Left renal cortex interstitium (tissue), 4 donors: Measurements from ENCODE around the gene FOXP1. TPM values are rescaled to one million over a fixed set of nuclear protein-coding genes. Genes with fewer than 3 reads are reported as not detected.
A peak's percentile ranks its signal among the peaks of the same experiment; 100 is the strongest.

ENCODE experiments used
- DNase-seq, 4 donors: peaks; one replicate each; pipeline ENCODE4 v3.0.0-alpha.2; 2013; ENCODE audit warnings: low read depth in 4 of 4, low spot score in 2 of 4, missing footprints in 1 of 4
- polyA plus RNA-seq, 4 donors: library from polyadenylated mRNA; unstranded; fragments of 120-200 nt; gene quantifications; one replicate each; pipeline ENCODE4 v1.2.1, GENCODE V29; 2013; ENCODE audit not compliant: insufficient read length in 4 of 4

The FOXP1 gene
- polyA plus RNA-seq, 4 donors = 31.2 to 45.8 (median 38.9) TPM

GRCh38 chr3:71144525-71145253, 438.8 kb downstream of the FOXP1 start:
- no peak for DNase-seq

GRCh38 chr3:71143493-71143892, 440.0 kb downstream of the FOXP1 start:
- DNase-seq = no peak

GRCh38 chr3:71142441-71143161, 440.9 kb downstream of the FOXP1 start:
- DNase-seq = no peak

DNA sequence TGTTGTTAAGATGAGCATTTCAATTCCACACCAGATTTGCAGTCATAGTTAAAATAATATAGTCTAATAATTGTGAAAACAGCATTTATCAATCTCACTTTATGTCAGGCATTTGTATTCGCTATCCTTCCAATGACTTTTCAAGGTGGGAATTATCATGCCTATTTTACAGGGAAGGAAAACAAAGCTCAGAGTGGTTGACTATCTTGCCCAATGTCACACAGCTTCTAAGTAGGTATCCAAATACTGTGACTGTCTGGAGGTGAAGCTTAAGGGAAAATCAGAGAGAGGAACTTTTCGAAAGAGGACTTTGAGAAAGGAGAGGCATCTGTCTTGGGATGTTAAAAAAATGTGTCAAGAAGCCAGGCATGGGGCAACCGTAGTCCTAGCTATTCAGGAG, 443.1 kb downstream of the FOXP1 start:
- no peak for DNase-seq

DNA sequence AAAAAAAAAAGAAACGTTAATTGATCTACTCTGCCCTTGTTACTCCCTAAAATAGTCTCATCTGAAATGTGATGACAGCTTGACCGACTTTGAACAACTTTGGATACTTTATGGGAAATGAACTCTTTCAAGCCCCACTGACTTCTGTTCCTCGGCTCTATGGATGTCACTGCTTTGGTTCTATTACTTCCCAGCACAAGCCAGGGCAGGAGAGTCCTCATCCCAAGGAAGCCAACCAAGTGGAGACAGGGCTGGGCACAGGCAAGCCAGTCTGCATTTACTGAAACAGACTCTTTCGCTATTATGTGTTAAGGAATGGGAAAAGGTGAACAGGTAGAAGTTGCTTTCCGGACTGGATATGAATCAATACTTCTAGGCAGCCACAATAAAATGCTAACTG, 444.0 kb downstream of the FOXP1 start:
- DNase-seq = no peak

GRCh38 chr3:71138410-71138809, 445.1 kb downstream of the FOXP1 start:
- no peak for DNase-seq

GRCh38 chr3:71136276-71136675, 447.3 kb downstream of the FOXP1 start:
- no peak for DNase-seq

DNA sequence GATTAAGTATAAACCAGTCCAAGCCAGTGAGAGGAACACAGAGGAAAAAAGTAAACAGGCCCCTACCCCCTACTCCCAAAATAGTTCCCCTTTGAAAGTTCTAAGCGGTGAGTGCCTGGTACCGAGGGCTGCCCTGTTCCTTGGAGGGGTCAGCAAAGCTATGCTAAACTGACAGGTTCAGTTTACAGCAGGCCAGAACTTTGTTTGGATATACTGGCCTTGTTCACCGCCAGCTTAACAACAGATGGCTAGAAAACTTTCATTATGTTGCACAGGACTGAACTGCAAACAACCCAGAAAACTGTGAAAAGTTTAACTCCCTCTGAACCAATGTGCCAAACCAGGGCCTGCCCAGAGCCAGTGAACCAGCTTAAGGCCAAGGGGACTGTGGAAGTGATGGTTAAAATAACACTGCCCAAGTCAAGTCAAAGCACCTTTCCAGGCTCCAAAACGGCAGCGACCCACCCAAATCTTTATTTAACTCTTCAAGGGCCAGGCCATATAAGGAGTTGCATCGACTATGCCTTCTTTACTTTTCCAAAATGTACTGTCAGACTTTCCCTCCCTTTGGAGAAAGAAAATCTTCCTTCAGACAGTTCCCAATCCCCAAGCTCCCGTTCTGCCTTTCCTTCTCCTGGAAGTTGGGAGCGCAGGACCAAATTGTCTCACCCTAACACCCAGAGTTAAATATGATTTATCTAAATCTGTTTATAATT, 448.0 kb downstream of the FOXP1 start:
- DNase-seq = no peak

GRCh38 chr3:71134521-71134920, 449.0 kb downstream of the FOXP1 start:
- DNase-seq = no peak

GRCh38 chr3:71133865-71134264, 449.7 kb downstream of the FOXP1 start:
- DNase-seq = no peak

DNA sequence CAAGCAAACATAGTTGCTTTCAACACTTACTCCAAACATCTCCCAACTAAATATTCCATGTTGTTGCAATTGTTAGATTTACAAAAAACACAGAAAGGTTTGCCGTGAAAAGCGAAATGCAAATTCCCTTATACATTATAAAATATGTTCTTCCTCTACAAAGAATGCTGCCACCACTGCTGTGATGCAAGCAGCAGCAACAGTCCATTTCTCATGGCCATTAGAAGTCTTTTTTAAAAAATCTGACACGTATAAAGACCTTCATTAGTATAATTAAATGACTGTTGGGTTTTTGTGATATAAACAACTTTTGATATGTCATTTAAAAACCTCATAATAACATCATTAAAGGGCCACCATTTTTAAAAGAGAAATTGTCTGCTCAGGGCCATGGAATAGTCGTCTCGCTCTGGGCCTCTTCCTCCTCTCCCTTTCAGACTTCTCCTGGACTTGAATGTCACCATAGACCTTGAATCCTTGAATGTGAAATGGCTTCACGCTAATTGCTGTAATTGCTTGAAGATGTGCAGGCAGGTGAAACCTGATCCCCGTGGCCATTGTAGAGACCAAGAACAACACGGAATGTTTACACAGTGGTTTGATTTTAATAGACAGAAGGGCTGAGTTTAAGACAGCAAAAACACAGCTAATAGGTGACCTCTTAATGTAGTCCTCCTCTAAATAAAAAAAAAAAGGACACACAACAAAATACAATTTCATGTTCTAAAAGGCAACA, 450.4 kb downstream of the FOXP1 start:
- DNase-seq = peak in 1 of 4 donors; percentile 38

DNA sequence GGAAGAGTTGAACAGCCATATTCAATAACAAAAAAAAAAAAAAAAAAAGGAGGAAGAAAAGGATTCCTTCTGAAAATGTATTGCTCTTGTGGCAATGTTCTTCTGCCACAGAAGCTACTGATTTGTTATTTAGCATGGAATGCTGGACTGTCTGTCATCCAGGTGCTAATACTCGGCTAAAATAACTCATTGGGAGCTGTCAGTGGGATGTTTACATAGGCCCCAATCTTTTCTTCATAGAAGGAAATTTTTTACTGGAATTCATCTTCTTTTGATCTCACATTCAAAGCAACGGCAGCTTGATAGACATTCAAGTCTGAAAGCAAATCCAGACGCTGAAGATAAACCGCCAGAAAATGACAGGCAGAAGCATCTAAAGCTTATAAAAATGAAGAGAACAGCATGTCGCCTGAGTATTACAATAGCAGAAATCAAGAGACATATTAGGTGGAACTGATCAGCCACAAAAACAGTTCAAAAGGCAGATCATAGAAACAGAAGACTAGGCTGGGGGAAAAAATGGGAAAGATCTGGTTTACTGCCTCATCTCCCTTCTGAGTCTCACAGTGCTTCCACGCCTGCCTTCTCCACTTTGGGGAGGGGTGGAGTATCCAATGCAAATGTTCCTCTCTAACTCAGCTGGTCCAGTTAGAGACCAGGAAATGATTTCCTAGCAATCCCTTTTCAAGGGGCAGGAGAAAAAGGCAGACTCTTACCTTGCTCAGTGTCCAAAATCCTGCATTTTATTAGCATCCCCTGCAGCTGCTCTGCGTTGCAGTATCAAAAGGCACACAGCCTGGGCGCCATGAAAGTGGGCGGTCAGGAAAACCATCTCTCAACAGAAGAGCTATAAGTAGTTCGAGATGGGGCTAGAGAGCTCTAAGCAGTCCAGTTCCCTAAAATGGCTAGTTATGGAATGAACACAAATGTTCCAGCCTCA, 451.9 kb downstream of the FOXP1 start:
- DNase-seq = no peak

DNA sequence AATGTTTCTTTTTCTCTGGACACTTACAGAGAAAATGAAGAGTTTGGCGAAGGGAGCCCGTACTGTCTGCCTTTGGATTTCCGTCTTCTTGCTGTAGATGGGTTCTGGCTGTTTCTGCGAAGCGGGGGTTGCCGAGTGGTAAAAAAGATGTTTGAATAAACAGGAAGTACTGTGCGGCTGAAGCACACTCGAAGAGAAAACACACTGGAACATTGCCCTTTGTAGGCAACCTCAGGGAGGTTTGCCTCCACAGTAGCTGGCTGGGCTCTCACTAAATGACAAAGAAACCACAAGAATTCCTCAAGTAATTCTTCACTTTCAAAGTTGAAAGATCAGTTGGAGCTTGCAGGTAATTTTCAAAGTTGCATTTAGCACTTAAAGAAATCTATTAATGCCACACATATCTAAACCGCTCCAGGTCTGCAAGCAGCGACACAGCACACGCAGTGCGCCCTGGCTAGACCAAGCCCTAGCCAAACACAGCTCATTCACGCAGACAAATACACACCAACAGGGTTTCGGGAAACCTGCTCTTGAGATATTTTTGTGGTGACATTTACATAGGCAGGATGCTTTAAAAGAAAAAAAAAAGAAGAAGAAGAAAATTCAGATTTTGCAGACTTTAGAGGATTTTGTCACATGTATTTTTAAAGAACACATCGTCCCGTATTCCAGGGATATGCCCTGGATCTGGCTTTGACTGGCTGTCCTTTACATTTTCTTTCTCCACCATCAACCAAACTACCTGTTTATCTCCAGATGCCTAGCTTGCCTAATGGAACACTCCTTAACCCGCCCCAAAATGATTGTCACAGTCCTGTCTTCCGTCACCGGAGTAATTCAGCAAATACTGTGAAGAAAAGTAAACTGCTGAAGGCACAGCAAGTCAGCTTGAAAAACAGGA, 452.8 kb downstream of the FOXP1 start:
- peak in 1 of 4 donors; percentile 46 for DNase-seq

GRCh38 chr3:71129611-71130431, 453.7 kb downstream of the FOXP1 start:
- peak in 1 of 4 donors; percentile 43 for DNase-seq

DNA sequence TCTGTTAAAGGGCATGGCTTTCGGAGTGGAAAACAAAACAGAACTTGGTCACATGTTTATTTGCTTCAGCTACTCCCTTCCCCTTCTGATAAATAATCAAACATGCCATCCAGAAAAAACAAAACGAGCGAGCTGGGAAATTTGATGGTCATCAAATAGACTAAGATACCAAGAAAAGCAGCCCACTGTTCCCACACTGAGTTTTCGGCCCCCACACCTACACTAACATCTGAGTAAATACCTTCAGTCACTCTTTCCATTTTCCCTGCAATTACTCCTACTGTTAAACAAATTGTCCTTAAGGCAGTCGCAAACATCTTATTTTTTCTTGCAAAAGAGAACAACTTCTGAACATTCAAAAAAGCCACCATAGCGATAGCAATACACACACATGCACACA, 454.6 kb downstream of the FOXP1 start:
- DNase-seq = no peak

DNA sequence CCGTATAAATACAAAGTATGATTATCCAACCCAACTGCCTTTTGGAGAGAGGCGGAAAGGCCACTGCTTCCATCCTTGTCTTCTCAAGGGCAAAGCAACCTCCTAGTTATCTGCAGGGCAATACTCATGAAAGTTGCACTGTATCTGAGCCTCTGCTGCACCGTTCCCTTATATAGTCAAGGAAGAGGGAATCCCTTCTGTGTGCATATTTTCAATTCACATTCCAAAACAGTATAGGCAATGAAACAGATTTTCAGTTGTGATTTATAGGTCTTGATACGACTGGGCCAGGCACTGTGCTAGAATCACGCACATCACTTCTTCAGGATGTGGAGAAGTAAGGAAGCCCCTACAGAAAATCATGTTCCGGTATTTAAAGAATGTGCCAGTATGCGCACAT, 455.7 kb downstream of the FOXP1 start:
- DNase-seq = no peak

DNA sequence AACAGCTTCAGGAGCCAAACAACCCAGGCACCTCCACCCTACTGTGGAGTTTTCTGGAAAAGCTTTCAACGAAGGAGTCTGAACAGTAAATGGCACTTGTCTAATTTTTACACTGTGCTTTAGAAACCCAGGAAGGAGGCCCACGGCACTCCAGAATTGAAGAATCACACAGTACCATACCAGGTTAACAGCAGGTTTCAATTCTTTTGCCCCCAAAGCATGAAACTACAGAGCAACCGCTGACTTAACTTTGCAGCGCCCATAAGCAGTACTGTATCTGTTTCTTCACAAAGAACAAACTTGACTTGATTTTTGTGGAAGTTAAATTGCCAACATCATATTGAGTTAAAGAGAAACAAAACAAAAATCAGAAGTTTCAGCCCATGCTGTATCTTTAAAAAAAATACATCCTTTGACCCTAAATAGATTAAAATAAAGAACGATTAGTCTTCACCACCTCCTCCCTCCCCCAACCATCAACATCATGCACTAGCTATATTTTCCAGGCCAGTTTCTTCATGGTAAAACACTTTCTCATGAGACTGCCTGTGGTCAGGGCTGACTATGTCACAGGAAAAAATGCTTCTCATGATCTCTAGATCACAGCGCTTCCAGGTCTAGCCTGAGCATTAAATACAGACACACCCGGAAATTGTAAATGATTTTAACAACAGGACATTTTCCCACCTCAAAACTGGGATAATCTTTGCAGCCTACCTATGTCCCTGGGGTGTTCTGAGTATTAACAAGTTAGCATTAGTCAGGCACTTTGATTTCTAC, 456.3 kb downstream of the FOXP1 start:
- no peak for DNase-seq
